SW 1271 (cell line): Measurements from ENCODE around the gene CDH5.

Experiments
- DNase-seq, 2 experiments: peaks; one replicate each; lab custom pipeline; 2025; lab: John Stamatoyannopoulos, UW

The CDH5 gene

GRCh38 chr16:66416939-66417700, 50.6 kb downstream of the CDH5 start:
- DNase-seq, result no peak

DNA sequence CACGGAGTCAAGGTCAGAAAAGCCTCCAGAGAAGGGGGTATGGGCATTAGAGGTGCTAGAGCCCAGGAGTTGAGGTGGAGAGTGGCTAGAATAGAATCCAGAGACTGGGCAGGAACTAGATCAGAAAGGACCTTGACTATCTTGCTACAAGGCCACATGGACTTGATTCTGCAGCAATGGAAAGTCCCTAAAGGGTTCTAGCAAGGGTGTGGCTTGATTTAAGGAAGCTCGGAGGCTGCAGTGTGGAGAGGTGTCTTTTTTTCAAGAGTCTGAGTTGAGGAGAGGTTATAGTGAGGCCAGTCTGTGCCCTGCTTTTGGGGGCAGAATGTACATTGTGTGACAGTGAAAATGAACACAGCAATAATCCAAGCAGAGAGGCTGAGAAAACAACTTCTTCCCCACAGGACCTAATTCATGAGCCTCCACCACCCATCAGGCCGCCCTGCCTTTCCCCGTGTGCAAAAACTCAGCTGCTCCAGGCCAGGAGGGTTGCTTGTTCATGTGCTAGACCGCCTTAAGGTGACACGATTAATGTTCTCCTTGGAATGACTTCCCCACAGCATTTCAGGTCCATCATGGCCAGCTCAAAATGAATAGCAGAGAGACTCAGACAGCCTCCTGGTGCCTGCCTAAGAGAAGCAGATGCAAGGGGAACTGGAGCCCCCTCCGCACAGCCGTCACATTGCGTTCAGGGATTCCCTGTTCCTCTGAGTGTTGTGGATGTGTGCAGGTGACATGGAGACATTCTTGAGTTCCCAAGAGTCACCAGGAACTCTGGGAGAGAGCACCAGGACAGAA, 51.9 kb downstream of the CDH5 start:
- DNase-seq, result no peak

DNA sequence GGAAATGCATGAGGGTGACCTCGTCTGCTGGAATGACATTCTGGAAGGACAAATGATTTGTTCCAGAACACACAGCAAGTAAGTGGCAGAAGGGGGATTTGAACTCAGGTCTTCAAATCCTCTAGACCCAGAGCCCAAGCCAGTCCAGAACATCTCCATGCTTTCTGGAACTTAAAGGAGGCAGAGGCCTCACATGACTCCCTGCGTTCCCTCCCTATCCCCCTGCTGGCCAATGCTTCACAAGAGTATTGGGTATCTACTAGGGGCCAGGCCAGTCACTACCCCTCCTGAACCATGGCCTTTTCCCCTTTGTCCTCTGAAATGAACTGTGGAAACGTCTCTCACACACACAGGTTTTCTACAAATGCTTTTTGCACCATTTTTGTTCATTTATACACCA, 53.0 kb downstream of the CDH5 start:
- DNase-seq, result no peak

- DNase-seq, result no peak
These were observed 53.9 kb downstream of the CDH5 start for GRCh38 chr16:66420396-66420795.

DNA sequence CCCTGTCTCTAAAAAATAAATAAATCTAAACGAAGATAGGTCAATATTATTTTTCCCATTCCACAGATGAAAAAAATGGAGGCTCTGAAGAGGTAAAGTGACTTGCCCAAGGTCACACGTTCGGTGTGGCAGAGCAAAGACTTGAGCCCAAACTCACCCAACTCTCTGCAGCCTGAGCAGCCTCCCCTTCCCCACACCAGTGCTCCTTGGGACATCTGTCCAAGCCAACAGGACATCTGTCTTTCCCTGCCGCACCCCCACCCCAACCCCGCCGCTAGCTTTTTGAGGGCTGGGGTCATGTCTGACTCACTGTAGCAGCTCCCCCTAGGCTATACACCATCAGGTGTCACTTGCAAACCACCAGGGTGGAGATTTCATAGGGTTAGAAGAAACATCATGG, 55.4 kb downstream of the CDH5 start:
- no peak for DNase-seq

DNA sequence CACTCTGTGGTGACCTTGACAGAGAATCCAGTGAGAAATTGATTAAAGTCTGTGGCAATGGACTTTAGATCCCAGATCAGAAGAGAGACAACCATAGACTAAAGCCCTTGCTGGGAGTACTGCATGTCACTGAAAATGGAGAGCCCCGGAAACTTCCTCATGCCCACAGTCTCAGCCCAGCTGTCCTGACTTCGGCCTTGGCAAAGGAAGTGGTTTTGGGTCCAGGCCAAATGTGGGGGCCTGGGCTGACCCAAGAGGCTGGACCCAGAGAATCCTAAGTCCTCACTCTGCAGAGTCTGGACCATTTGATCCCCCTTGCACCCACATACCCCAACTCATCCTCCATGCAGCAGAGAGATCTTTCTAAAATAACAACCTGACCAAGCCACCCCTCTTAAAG, 55.9 kb downstream of the CDH5 start:
- no peak for DNase-seq

DNA sequence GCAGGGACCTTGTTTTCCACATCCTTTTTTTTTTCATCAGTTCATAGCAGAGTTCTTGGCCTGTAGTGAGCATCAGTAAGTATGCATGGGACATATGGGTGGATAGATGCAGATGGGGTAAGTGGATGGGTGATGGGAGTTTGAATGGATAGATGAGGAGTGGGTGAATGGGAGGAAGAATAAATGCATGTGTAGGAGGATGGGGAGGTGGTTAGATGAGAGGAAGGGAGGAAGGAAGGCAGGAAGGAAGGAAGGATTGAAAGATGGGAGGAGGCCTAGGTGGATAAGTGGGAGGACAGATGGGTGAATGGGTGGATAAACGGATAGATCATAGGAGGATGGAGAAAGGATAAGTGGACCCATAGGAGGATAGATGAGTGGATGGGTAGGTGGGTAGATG, 56.7 kb downstream of the CDH5 start:
- DNase-seq, result no peak

- DNase-seq, result no peak
These were observed 59.2 kb downstream of the CDH5 start for GRCh38 chr16:66425651-66426050.

- DNase-seq, result no peak
These were observed 59.9 kb downstream of the CDH5 start for GRCh38 chr16:66426112-66427035.

- DNase-seq, result no peak
These were observed 60.8 kb downstream of the CDH5 start, which contains the start of gene BEAN1 for GRCh38 chr16:66427036-66427860. Gene BEAN1 (plus strand): TSS chr16:66427295. CDS start chr16:66437677, 10,382 bp downstream.

GRCh38 chr16:66427871-66428681, 61.6 kb downstream of the CDH5 start:
- no peak for DNase-seq

DNA sequence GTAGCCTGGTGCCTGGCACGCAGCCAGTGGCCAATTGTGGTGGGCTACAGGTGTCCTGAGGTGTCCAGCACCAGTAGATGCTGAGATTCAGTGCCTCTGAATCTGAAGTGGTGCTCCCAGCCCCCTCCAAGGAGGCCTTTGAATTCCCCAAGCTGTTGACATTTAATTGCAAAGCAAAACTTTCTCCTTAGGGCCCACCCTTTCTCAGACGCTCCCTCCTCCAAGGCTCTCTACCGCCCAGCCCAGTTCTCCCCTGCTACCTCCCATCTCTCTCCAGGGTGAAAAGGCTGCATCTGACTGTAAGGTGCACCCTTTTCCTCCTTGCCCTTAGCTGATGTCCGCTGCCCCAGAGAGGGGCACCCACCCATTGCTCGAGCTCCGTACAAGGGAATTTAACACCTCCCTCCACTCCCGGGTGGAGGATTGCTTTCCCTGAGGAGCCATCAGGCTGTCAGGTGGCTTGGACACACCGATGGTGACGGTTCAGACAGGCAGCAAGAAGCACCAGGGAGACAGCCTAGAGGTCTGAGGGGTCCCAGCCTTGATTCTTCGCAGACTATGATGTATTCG, 62.3 kb downstream of the CDH5 start:
- no peak for DNase-seq

DNA sequence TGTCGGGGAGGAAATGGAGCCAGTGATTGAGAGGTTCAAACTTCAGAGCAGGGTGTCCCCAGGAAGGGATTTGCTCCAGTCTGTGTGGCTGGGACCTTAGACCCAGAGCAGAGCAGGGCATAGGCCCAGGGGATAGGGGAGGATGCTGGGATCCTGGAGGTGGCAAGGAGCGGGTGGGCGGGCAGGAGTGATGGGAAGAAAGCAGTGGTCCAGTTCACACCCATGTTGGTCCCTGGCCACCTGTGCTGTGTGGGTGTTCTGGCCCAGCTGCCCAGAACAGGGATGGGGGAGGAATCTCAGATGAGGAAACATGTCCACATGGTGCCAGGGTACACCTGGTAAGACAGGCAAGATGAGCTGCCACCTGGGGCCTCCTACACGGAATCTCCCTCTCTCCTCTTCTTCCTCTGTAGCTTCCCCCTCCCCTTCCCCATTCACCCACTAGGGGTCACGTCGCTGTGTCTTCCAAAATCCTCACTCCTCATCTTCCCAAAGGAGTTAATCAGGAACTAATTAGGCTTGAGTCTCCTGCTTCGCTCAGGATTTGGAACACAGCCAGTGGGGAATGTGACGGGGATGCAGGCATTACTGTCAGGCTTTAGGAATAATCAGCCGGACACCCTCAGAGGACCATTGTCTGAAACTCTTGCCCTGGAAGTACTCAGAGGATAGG, 62.9 kb downstream of the CDH5 start:
- no peak for DNase-seq

DNA sequence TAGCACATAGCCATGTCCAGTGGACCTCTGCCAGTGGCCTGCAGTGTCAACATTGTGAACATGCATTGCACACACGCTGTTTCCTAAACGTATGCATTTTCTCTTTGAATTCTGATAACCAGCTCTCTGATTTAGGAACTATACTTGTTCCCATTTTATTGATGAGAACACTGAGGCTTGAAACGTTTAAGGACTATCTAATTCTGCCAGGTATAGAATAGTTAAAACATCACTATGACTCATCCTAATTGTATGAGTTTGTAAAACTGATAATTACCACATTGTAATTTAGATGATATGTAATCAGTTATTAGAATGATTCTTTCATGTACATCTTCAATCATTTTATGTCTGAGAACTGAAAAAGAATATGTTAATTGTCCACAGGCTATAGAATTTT, 63.7 kb downstream of the CDH5 start:
- DNase-seq, result no peak

GRCh38 chr16:66431760-66432159, 65.3 kb downstream of the CDH5 start:
- no peak for DNase-seq

GRCh38 chr16:66432429-66432828, 65.9 kb downstream of the CDH5 start:
- no peak for DNase-seq

- DNase-seq, result no peak
These were observed 68.3 kb downstream of the CDH5 start for GRCh38 chr16:66434619-66435430.

GRCh38 chr16:66435896-66436295, 69.4 kb downstream of the CDH5 start:
- no peak for DNase-seq
